ENCODE data around the gene TMEM178B.

TMEM178B gene

GRCh38 chr7:141466151-141466904, 392.5 kb downstream of the TMEM178B start:
- Histone ChIP-seq H3K4me2 (ENCODE audit: low read length) (no peak overlapping the region), H3K27ac (ENCODE audit: low read depth, low read length) (no peak overlapping the region), H3F3A (ENCODE audit: control insufficient read depth, insufficient read depth) (no peaks in the 10 kb centered on the region), H3K27me3 (ENCODE audit: control insufficient read depth, low read length) (peaks cover 2% of the 10 kb centered on the region; the same call in 1 of the 2 replicates), H3K4me1 (ENCODE audit: control insufficient read depth, low read length) (no peaks in the 10 kb centered on the region), H4K20me1 (ENCODE audit: control insufficient read depth, insufficient read depth, low read depth, low read length) (no peaks in the 10 kb centered on the region), H3K4me3 (ENCODE audit: low read length) (no peak overlapping the region), H3K9me2 (replicated peaks; ENCODE audit: control insufficient read depth, low read length) (no peaks in the 10 kb centered on the region), H3K9me3 (ENCODE audit: control insufficient read depth, insufficient read depth, low read length) (no peaks in the 10 kb centered on the region), H3K36me3 (ENCODE audit: control insufficient read depth, low read length) (no peaks in the 10 kb centered on the region), H3K79me2 (ENCODE audit: control insufficient read depth, low read length) (no peaks in the 10 kb centered on the region)
- TF ChIP-seq EZH2phosphoT487 (IDR thresholded peaks at IDR 0.05; ENCODE audit: borderline replicate concordance, low read length) (no peak), CTCF (IDR thresholded peaks at IDR 0.05; ENCODE audit: low read depth, low read length, poor library complexity, severe bottlenecking) (no peak)

DNA sequence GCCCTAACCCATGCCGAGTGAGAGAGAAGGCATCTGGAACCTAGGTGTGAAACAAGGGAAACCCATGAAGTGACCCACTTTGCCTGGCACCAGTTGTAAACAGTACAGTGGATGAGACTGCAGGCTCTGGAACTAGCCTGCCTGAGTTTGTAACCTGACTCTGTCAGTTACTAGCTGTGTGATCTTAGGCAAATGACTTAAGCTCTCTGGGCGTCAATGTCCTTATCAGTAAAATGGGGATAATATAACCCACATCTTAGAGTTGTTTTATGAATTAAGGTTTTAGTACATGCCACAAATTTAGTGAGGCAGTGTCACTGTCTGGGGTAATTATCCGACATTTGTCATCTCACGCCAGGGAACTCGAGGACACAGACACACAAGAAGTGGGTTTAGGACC, 394.5 kb downstream of the TMEM178B start:
- Histone ChIP-seq H3K4me2 (ENCODE audit: low read length) (no peak overlapping the region), H3K27me3 (ENCODE audit: control insufficient read depth, low read length) (no peaks in the 10 kb centered on the region; the same call in 1 of the 2 replicates), H3K4me1 (ENCODE audit: control insufficient read depth, low read length) (no peaks in the 10 kb centered on the region), H3K36me3 (ENCODE audit: control insufficient read depth, low read length) (no peaks in the 10 kb centered on the region), H3K27ac (ENCODE audit: low read depth, low read length) (no peak overlapping the region), H3K9me2 (replicated peaks; ENCODE audit: control insufficient read depth, low read length) (no peaks in the 10 kb centered on the region), H3K79me2 (ENCODE audit: control insufficient read depth, low read length) (no peaks in the 10 kb centered on the region), H3K9me3 (ENCODE audit: control insufficient read depth, insufficient read depth, low read length) (no peaks in the 10 kb centered on the region), H3K4me3 (ENCODE audit: low read length) (no peak overlapping the region), H4K20me1 (ENCODE audit: control insufficient read depth, insufficient read depth, low read depth, low read length) (no peaks in the 10 kb centered on the region), H3F3A (ENCODE audit: control insufficient read depth, insufficient read depth) (no peaks in the 10 kb centered on the region)
- TF ChIP-seq CTCF (IDR thresholded peaks at IDR 0.05; ENCODE audit: low read depth, low read length, poor library complexity, severe bottlenecking) (no peak), EZH2phosphoT487 (IDR thresholded peaks at IDR 0.05; ENCODE audit: borderline replicate concordance, low read length) (no peak)

DNA sequence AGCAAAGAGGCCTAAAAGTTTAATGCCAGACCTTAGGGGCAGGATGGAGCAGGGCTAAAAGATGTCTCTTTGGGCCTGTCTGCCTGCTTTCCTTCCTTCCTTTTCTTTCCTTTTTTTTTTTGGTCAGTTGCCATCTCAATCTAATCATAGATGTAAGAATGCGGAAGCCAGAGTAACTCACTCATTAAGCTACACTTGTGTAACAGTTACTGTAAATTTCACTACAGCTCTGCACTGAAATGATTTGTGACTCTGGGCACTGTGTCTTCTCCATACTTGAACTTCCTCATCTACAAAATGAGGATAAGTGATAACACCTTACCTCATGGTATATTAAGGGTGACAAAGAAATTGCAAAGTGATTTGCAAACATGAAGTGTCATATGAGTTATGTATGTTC, 401.8 kb downstream of the TMEM178B start:
- no peak overlapping the region for H3K4me3 ChIP-seq (ENCODE audit: low read length)
- H3K4me2 ChIP-seq (ENCODE audit: low read length): no peak overlapping the region
- no peaks in the 10 kb centered on the region for H3K9me3 ChIP-seq (ENCODE audit: control insufficient read depth, insufficient read depth, low read length)
- H3K79me2 ChIP-seq (ENCODE audit: control insufficient read depth, low read length): no peaks in the 10 kb centered on the region
- no peaks in the 10 kb centered on the region for H3K27me3 ChIP-seq (ENCODE audit: control insufficient read depth, low read length)
- no peak overlapping the region for H3K27ac ChIP-seq (ENCODE audit: low read depth, low read length)
- no peaks in the 10 kb centered on the region for H4K20me1 ChIP-seq (ENCODE audit: control insufficient read depth, insufficient read depth, low read depth, low read length)
- H3K9me2 ChIP-seq (replicated peaks; ENCODE audit: control insufficient read depth, low read length): no peaks in the 10 kb centered on the region
- no peaks in the 10 kb centered on the region for H3F3A ChIP-seq (ENCODE audit: control insufficient read depth, insufficient read depth)
- H3K36me3 ChIP-seq (ENCODE audit: control insufficient read depth, low read length): no peaks in the 10 kb centered on the region
- TF ChIP-seq EZH2phosphoT487 (IDR thresholded peaks at IDR 0.05; ENCODE audit: borderline replicate concordance, low read length) (no peak), CTCF (IDR thresholded peaks at IDR 0.05; ENCODE audit: low read depth, low read length, poor library complexity, severe bottlenecking) (no peak)
- no peaks in the 10 kb centered on the region for H3K4me1 ChIP-seq (ENCODE audit: control insufficient read depth, low read length)

Data from DOHH2 (cell line).